ENCODE results near the gene RRP8.
A peak's percentile ranks its signal among the peaks of the same experiment; 100 is the strongest.

Gene RRP8

DNA sequence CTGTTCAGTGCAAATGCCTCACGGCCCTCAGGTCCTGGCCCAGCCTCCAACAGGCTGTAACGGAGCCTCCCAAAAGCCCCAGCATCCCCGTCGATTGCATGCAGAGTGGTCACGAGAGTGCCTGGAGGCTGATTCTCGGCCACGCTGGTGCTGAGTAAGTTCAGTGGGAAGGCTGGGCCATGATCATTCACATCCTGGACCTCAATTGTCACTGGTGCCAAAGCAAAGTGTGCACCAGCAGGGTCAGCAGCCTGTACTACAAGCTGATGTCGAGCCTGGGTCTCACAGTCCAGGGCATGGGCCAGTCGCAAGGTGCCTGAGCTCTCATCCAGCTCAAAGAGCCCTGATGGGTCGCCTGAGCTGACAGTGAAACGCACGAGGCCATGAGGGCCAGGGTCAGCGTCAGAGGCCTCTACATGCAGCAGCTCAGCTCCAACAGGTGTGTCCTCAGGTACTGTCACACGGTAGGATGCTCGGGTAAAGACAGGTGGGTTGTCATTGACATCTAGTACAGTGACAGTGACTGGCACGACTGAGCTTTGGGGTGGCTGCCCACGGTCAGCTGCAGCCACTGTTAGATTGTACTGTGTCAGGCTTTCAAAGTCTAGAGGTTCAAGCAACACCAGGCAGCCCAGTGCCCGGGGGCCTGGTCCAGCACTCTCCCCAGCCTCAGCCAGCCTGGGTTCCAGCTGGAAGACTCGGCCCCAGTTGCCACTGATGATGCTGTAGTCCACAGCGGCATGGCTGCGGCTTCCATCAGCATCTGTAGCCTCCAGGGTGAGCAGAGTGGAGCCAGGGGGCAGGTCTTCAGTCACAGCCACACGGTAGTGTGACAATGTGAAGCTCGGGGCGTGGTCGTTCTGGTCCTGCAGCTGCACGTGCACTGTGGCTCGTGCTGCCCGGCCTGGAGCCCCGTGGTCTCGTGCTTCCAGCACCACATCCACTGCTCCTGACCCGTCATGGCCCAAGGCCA is 20.3 kb upstream of the RRP8 start:
- peaks cover 17% of the 10 kb centered on the region for H3K4me1 ChIP-seq (ENCODE audit: control insufficient read depth, insufficient read depth, low read length)
- H3K4me3 ChIP-seq (ENCODE audit: low read depth, low read length): no peak overlapping the region
- no peaks in the 10 kb centered on the region for H3K27me3 ChIP-seq (ENCODE audit: control insufficient read depth, insufficient read depth, low read length)
- no peak overlapping the region for H3K27ac ChIP-seq (ENCODE audit: low read depth, low read length)
- no peak overlapping the region for H3K9ac ChIP-seq (ENCODE audit: low read depth, low read length)
- H3K36me3 ChIP-seq (ENCODE audit: control insufficient read depth, insufficient read depth, low read length): peaks cover 30% of the 10 kb centered on the region
- no peaks in the 10 kb centered on the region for H3K9me3 ChIP-seq (ENCODE audit: control insufficient read depth, insufficient read depth, low read length)

DNA sequence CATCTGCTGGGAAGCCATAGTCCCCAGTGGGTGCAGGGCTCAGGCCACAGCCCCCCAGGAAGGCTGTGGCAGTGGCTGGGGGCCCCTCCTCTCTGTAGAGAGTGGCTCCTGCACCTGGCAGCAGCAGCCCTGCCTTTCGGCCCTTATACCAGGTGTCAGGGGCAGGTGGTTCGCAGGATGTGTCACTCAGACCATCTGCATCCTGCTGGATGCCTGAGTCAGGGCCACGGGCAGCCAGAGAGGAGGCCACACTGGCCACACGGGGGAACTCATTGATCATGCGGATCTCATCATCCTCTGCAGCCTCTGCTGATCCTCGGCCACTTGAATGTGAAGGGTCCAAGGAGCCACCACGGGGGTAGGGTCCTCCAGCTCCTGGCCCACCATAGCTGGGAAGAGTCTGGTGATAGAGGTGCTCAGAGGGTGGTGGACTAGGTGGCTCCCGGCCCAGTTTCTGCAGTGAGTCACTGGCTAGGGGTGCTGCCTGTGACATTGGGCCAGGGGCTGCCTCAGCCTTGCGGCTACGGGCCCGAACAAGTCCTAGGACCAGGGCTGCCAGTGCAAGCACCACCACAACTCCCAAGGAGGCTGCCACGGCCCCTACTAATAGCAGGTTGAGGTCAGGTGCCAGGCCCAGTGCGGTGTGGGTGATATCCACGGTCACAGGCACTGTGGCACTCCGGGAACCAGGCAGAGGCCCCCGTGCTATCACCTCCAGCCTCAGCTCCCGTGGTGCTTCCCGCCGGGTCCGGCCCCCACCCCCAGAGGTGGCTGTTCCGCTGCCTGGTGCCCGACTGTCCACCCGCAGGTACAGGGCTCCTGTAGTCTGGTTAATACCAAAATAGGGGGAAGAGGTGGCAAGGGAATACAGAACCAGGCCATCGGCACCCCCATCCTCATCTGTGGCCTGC is 19.1 kb upstream of the RRP8 start:
- Histone ChIP-seq H3K4me3 (ENCODE audit: low read depth, low read length) (no peak overlapping the region), H3K27ac (ENCODE audit: low read depth, low read length) (no peak overlapping the region), H3K9ac (ENCODE audit: low read depth, low read length) (no peak overlapping the region), H3K4me1 (ENCODE audit: control insufficient read depth, insufficient read depth, low read length) (peaks cover 22% of the 10 kb centered on the region), H3K27me3 (ENCODE audit: control insufficient read depth, insufficient read depth, low read length) (no peaks in the 10 kb centered on the region), H3K9me3 (ENCODE audit: control insufficient read depth, insufficient read depth, low read length) (no peaks in the 10 kb centered on the region), H3K36me3 (ENCODE audit: control insufficient read depth, insufficient read depth, low read length) (peaks cover 30% of the 10 kb centered on the region)

DNA sequence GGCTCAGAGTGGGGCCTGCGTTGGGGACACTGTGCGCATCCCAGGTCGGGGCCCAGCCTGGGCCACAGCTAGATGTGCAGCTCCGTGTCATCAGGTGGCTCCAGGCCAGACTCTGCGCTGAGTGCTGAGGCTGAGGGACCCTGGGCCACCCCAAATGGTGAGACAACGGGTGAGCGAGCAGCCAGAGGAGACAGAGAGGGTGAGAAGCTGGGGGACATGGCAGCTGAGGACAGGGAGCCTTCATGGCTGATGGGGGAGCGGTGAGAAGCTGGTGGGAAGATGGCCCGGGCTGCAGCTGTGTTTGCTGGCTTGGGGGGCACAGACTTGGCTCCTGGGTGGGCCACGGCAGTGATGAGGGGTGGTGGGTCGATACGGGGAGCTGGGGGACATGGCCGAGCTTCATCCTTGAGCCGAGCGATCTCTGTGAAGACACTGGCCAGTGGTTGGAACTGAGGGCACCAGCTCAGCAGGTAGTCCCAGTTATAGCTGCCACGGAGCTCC is 18.3 kb upstream of the RRP8 start:
- Histone ChIP-seq H3K36me3 (ENCODE audit: control insufficient read depth, insufficient read depth, low read length) (peaks cover 24% of the 10 kb centered on the region), H3K4me3 (ENCODE audit: low read depth, low read length) (no peak overlapping the region), H3K9me3 (ENCODE audit: control insufficient read depth, insufficient read depth, low read length) (no peaks in the 10 kb centered on the region), H3K27me3 (ENCODE audit: control insufficient read depth, insufficient read depth, low read length) (no peaks in the 10 kb centered on the region), H3K27ac (ENCODE audit: low read depth, low read length) (no peak overlapping the region), H3K4me1 (ENCODE audit: control insufficient read depth, insufficient read depth, low read length) (peaks cover 22% of the 10 kb centered on the region), H3K9ac (ENCODE audit: low read depth, low read length) (no peak overlapping the region)

DNA sequence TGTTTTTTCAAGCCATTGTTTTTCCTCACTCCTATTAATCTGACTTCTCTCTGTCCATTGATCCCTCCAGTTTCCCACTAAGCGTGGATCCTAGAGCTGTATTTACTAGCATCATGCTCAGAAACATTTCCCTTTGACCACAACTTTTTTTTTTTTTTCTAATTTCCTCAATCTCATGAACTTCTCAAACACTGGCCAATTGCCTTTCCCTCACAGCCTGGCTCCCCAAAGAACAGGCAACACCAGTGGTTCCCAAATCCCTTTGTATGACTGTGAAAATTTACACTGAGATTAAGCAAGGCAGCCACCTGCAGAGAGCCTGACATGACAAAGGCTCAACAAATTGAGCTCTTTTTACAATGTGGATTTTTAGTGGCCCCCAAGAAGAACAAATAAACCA is 17.2 kb upstream of the RRP8 start:
- Histone ChIP-seq H3K4me3 (ENCODE audit: low read depth, low read length) (no peak overlapping the region), H3K36me3 (ENCODE audit: control insufficient read depth, insufficient read depth, low read length) (peaks cover 22% of the 10 kb centered on the region; the same call in 1 of the 2 replicates), H3K27ac (ENCODE audit: low read depth, low read length) (no peak overlapping the region), H3K9ac (ENCODE audit: low read depth, low read length) (no peak overlapping the region), H3K9me3 (ENCODE audit: control insufficient read depth, insufficient read depth, low read length) (no peaks in the 10 kb centered on the region), H3K4me1 (ENCODE audit: control insufficient read depth, insufficient read depth, low read length) (peaks cover 22% of the 10 kb centered on the region), H3K27me3 (ENCODE audit: control insufficient read depth, insufficient read depth, low read length) (no peaks in the 10 kb centered on the region)

DNA sequence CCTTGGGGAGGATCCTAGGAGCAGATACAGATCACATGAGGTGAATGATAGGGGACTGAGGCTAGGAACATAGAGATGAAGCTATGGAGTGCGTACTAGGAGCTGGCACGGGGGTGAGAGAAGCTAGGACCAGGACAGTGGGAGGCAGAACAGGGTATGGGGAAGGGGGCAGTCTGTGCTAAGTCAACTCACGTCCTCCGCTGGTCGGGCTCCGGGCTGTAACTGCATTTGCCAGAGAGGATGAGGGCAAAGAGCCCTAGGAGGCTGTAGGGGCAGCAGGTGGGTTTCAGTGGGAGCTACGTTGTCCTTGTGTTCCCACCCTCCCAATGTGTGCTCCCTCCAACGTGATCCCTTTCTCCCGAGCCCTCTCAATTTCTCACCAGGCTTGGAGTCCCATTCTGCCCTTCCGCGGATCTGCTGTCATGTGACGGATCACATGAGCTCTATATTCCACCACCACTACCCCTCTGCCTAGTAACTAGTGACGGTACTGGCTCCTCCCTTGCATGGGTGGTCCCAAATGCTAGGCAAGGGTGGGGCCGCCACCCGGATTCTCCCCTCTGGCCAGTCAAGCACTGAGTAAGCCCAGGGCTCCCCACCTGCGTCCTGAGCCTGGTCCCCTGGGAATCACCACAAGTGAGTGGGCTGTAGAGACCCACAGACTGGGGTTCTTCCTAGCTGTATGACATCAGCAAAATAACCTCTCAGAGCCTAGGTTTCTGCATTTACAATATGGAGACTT is 15.8 kb upstream of the RRP8 start, which contains the start of gene TPP1:
TSS of gene TPP1 (minus strand) at position 419 of the 742 bp plus-strand sequence. CDS start at position 397, 22 bp downstream.
- peak within 1 kb of the TSS; percentile 87 for H3K4me3 ChIP-seq (ENCODE audit: low read depth, low read length)
- H3K27me3 ChIP-seq (ENCODE audit: control insufficient read depth, insufficient read depth, low read length): no peaks in the 10 kb centered on the region
- H3K36me3 ChIP-seq (ENCODE audit: control insufficient read depth, insufficient read depth, low read length): peaks cover 24% of the 10 kb centered on the region
- peak within 1 kb of the TSS; percentile 48 for H3K27ac ChIP-seq (ENCODE audit: low read depth, low read length)
- H3K4me1 ChIP-seq (ENCODE audit: control insufficient read depth, insufficient read depth, low read length): peaks cover 22% of the 10 kb centered on the region
- peak within 1 kb of the TSS; percentile 33 for H3K9ac ChIP-seq (ENCODE audit: low read depth, low read length)
- H3K9me3 ChIP-seq (ENCODE audit: control insufficient read depth, insufficient read depth, low read length): no peaks in the 10 kb centered on the region

DNA sequence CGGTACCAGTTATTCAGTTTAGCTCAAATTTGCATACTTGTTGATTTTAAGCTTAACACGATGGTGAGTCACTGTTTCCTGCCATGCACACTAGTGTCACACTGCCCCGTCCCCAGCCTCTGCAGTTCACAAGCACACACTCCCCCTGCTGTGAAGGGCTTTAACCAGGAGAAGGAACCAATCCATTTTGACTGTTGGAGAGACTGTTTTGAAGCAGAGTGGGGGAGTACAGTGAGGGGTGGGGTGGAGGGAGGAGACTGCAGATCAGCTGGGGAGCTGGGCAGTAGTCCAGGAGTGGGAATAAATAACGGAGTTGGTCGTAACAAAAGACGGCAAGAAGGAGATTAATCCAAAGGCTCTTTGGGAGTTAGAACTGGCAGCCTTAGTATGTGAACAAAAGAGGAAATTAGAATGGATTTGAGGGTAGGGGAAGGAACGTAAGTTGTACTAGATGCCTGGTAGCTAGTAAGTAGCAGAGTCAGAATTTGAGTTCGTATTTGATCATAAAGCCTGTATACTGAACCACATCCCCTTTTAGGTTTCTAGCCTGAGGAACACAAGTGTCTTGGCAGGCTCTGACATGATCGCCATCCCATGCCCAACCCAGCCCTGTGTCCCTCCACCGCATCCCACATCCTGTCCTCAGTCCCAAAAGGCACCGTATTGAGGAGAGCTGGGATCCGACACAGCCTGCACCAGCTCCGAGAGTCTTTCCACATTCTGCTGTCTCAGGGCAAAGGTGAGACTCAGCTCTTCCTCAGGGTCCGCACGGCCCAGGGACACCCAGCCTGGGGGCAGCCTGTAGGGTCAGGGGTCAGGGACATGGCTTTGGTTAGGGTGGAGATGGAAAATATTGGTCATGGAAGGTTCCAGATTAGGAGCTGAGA is 14.9 kb upstream of the RRP8 start:
- H3K4me1 ChIP-seq (ENCODE audit: control insufficient read depth, insufficient read depth, low read length): peaks cover 22% of the 10 kb centered on the region
- peak overlapping the region; percentile 33 for H3K9ac ChIP-seq (ENCODE audit: low read depth, low read length)
- H3K4me3 ChIP-seq (ENCODE audit: low read depth, low read length): peak overlapping the region; percentile 87
- H3K27ac ChIP-seq (ENCODE audit: low read depth, low read length): peak overlapping the region; percentile 48
- H3K9me3 ChIP-seq (ENCODE audit: control insufficient read depth, insufficient read depth, low read length): no peaks in the 10 kb centered on the region
- H3K27me3 ChIP-seq (ENCODE audit: control insufficient read depth, insufficient read depth, low read length): no peaks in the 10 kb centered on the region
- peaks cover 31% of the 10 kb centered on the region for H3K36me3 ChIP-seq (ENCODE audit: control insufficient read depth, insufficient read depth, low read length)

DNA sequence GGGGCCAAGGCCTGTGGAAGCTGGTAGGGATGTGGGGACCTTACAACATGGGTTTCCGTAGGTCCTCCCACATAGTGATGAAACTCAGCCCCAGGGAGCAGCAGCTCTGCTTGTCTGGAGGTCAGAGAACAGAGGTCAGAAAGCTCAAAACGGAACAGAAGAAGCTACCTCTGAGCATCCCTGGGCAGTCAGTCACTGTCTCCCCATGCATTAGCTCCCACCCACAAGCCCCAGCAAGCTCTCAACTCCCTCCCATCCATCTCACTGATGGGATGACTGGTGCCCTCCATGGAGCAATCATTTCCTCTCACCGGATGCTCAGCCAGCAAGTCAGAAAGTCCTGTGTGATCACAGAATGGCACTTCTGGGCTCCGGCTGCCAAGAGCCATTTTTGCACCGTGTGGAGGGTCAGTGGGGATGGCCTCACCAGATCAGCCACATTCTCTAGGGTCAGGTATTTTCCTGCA is 13.9 kb upstream of the RRP8 start:
- no peak overlapping the region for H3K4me3 ChIP-seq (ENCODE audit: low read depth, low read length)

DNA sequence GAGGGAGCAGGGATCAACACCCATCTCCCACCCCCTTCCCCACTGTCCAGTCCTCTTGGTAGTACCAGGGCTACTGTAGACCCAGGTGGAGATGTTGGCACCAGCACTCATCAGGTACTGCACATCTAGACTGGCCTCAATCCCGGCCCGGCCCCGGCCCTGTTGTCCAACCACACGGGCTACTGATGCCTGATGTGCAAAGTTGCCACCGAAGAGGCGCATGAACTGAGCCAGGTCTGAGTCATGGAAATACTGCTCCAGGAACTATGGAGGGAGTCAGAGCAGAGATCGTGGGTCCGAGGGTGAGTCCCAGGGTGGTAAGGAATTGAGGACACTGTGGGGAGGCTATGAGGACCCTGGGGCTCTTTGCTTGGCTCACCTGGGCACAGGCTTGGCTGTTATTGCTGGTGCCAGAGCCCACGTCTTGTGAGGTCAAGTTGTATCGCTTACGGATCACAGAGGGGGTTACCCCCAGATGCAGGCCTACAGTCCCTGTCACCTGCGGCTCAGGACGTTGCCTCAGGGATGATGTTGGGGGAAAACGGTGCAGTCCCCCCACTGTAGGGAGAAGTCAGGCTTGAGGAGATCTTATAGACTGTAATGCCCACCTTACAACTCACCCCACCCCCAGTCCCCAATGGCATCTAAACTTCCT is 13.3 kb upstream of the RRP8 start:
- no peak overlapping the region for H3K9ac ChIP-seq (ENCODE audit: low read depth, low read length)
- H3K27me3 ChIP-seq (ENCODE audit: control insufficient read depth, insufficient read depth, low read length): no peaks in the 10 kb centered on the region
- peaks cover 31% of the 10 kb centered on the region for H3K36me3 ChIP-seq (ENCODE audit: control insufficient read depth, insufficient read depth, low read length)
- H3K9me3 ChIP-seq (ENCODE audit: control insufficient read depth, insufficient read depth, low read length): no peaks in the 10 kb centered on the region
- H3K4me3 ChIP-seq (ENCODE audit: low read depth, low read length): no peak overlapping the region
- H3K4me1 ChIP-seq (ENCODE audit: control insufficient read depth, insufficient read depth, low read length): peaks cover 27% of the 10 kb centered on the region
- H3K27ac ChIP-seq (ENCODE audit: low read depth, low read length): no peak overlapping the region

More for the DNA sequence above, 13.9 kb upstream of the RRP8 start:
- Histone ChIP-seq H3K9me3 (ENCODE audit: control insufficient read depth, insufficient read depth, low read length) (no peaks in the 10 kb centered on the region), H3K4me1 (ENCODE audit: control insufficient read depth, insufficient read depth, low read length) (peaks cover 27% of the 10 kb centered on the region), H3K27me3 (ENCODE audit: control insufficient read depth, insufficient read depth, low read length) (no peaks in the 10 kb centered on the region), H3K9ac (ENCODE audit: low read depth, low read length) (no peak overlapping the region), H3K27ac (ENCODE audit: low read depth, low read length) (no peak overlapping the region), H3K36me3 (ENCODE audit: control insufficient read depth, insufficient read depth, low read length) (peaks cover 31% of the 10 kb centered on the region)

DNA sequence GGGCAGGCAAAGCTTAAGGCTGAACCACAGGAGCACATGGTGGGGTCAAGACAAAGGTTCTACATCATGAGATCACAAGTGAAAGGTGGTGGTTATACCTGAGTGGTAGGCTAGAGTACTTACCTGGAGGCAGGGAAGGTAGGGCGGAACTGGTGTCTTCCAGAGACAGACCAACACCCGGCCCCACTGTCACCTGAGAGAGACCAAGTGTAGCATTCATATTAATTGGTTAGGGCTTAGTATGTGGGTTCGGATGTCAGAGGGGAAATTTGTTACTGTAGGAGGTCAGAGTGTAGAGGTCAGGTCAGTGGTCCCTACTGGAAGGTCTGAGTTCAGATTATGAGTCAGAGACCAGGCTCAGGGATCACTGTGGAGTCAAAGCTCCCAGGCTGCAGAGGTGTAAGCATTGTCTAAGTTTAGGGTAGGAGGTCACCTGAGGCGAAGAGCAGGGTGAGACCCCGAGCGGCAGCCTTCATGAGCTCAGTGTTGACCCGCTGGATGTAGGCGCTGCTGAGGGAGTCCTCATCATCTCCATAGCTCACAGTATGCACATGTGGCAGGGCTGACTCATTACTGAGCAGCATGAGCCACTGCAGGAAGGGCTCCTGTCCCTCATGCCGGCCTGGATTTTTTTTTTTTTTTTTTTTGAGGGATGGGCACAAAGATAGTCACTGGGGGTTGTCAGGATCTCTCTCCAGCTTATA is 12.6 kb upstream of the RRP8 start:
- no peak overlapping the region for H3K9ac ChIP-seq (ENCODE audit: low read depth, low read length)
- H3K4me3 ChIP-seq (ENCODE audit: low read depth, low read length): no peak overlapping the region
- no peak overlapping the region for H3K27ac ChIP-seq (ENCODE audit: low read depth, low read length)
- H3K9me3 ChIP-seq (ENCODE audit: control insufficient read depth, insufficient read depth, low read length): no peaks in the 10 kb centered on the region
- H3K4me1 ChIP-seq (ENCODE audit: control insufficient read depth, insufficient read depth, low read length): peaks cover 27% of the 10 kb centered on the region
- H3K36me3 ChIP-seq (ENCODE audit: control insufficient read depth, insufficient read depth, low read length): peaks cover 35% of the 10 kb centered on the region
- H3K27me3 ChIP-seq (ENCODE audit: control insufficient read depth, insufficient read depth, low read length): no peaks in the 10 kb centered on the region
